K562 (cell line): ENCODE data around the gene ARPC2. TPM values are rescaled to one million over a fixed set of nuclear protein-coding genes. Genes with fewer than 3 reads are reported as not detected.

ENCODE experiments used
- CEBPG ChIP-seq, 3 experiments: fragments of 200-800 bp in 1 of 3; sonication (Bioruptor generic) in 1 of 3; sonication (generic) in 1 of 3; formaldehyde crosslinking in 1 of 3; IDR thresholded peaks in 2 of 3; conservative IDR thresholded peaks in 1 of 3; 2 replicates each; pipeline versions ENCODE4 v1.6.1 to v1.8.0; 2016 to 2022; ENCODE audit warnings: missing compliant biosample characterization in 2 of 3, missing genetic modification characterization in 2 of 3, mild to moderate bottlenecking in 1 of 3, missing genetic modification reagents in 1 of 3
- E2F8 ChIP-seq: fragments of 450-650 bp; IDR thresholded peaks from 2 replicates; pipeline ENCODE4 v1.7.1; 2018; ENCODE audit warnings: mild to moderate bottlenecking, low read depth; ENCODE audit not compliant: partially characterized antibody
- FOXK2 ChIP-seq, 2 experiments: fragments of 450-650 bp; IDR thresholded peaks in 1 of 2; conservative IDR thresholded peaks in 1 of 2; 2 replicates each; pipeline ENCODE4 v1.6.1; 2016; ENCODE audit warnings: low read depth in 2 of 2, mild to moderate bottlenecking in 1 of 2
- MNT ChIP-seq, 2 experiments: fragments of 450-650 bp; conservative IDR thresholded peaks; 2 replicates each; pipeline ENCODE4 v1.6.1; 2017; ENCODE audit warnings: mild to moderate bottlenecking in 2 of 2, moderate library complexity in 2 of 2
- NFIC ChIP-seq: fragments of 450-650 bp; IDR thresholded peaks from 2 replicates; pipeline ENCODE4 v1.6.1; 2017; ENCODE audit warnings: mild to moderate bottlenecking, inconsistent platforms
- RAD21 ChIP-seq, 2 experiments: fragments of 250-450 bp in 1 of 2; fragments of 450-650 bp in 1 of 2; sonication (Bioruptor Pico) in 1 of 2; formaldehyde crosslinking in 1 of 2; IDR thresholded peaks in 1 of 2; conservative IDR thresholded peaks in 1 of 2; 2 replicates each; pipeline versions ENCODE4 v1.4.0 to v1.8.0; 2020 to 2022; ENCODE audit warnings: mild to moderate bottlenecking in 2 of 2, moderate library complexity in 1 of 2
- SIN3A ChIP-seq, 2 experiments: fragments of 150-350 bp in 1 of 2; IDR thresholded peaks; 2 replicates each; pipeline ENCODE4 v1.6.1; 2011 to 2016; ENCODE audit warnings: borderline replicate concordance in 2 of 2, low read depth in 2 of 2, low read length in 2 of 2, mild to moderate bottlenecking in 2 of 2, moderate library complexity in 2 of 2; ENCODE audit not compliant: control insufficient read depth in 1 of 2
- VEZF1 ChIP-seq: fragments of 200-800 bp; sonication (Bioruptor generic); IDR thresholded peaks from 2 replicates; pipeline ENCODE4 v1.6.1; 2017; ENCODE audit warnings: missing genetic modification characterization, missing compliant biosample characterization
- ZBTB8A ChIP-seq: fragments of 450-650 bp; IDR thresholded peaks from 2 replicates; pipeline ENCODE4 v1.6.1; 2018; ENCODE audit warnings: mild to moderate bottlenecking, moderate library complexity; ENCODE audit not compliant: partially characterized antibody
- ZNF444 ChIP-seq: fragments of 250-450 bp; sonication (Bioruptor Pico); IDR thresholded peaks from 2 replicates; pipeline ENCODE4 v1.4.0; 2020; ENCODE audit warnings: mild to moderate bottlenecking, moderate library complexity
- ZNF75A ChIP-seq: fragments of 450-650 bp; formaldehyde crosslinking; IDR thresholded peaks from 2 replicates; pipeline ENCODE4 v1.4.0; 2020; ENCODE audit warnings: mild to moderate bottlenecking
- polyA plus RNA-seq, 8 experiments: library from polyadenylated mRNA; depleted of rRNA in 4 of 8; stranded (reverse) in 5 of 8; unstranded in 3 of 8; fragments of >200 nt; fragmentation: Nextera tagmentation in 2 of 8; fragmentation: Illumina TruSeq in 1 of 8; extraction: Ambion mirVana in 2 of 8; extraction: Trizol in 1 of 8; gene quantifications; 2 replicates each; pipeline versions ENCODE4 v1.2.1 to v1.2.3, GENCODE V29; 2011 to 2014; ENCODE audit warnings: inconsistent platforms in 1 of 8, missing spikeins in 1 of 8
- total RNA-seq, 7 experiments: library from RNA; depleted of rRNA in 6 of 7; stranded (reverse); fragments of >200 nt in 6 of 7; fragmentation: Illumina TruSeq in 2 of 7; extraction: Trizol in 2 of 7; gene quantifications; 2 replicates each; pipeline versions ENCODE4 v1.2.1 to v1.2.3, GENCODE V29; 2011 to 2021; ENCODE audit warnings: low replicate concordance in 1 of 7
- TF ChIP-seq, protein P1 (sequence below): fragments of 250-450 bp; sonication (Bioruptor Pico); IDR thresholded peaks from 2 replicates; pipeline ENCODE4 v1.5.0; 2021; ENCODE audit warnings: mild to moderate bottlenecking, moderate library complexity

The ARPC2 gene
- total and polyA plus RNA-seq, 9 of the 15 experiments (the other 6 are each of a cell fraction or from before 2014, with no cell fraction given): 81.9 to 187 (median 103) TPM

DNA sequence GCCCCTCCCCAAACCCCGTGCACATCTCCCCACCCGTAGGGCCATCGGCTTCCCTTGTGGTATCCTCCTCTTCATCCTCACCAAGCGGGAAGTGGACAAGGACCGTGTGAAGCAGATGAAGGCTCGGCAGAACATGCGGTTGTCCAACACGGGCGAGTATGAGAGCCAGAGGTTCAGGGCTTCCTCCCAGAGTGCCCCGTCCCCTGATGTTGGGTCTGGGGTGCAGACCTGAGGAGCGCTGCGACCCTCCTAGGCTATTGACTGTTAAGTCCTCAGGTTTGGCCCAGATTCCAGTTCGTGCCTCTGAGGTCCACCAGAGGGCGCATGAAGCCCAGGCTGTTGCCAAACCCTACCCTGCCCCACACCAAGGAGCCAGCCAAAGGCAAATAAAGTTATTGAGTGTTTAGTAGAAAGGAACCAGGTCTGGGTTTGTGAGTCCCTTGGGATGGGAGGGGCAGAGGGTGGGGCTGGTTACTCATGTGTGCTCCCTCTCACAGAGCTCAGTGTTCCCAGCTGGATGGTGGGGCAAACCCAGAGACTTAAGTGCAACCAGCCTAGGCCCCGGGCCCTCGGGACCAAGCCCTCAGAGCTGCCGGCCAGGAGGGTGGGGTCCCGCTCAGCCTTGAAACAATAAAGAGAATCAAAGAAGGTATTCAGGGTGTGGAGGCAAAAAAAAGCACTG, 55.7 kb downstream of the ARPC2 start (continued):
- TF ChIP-seq VEZF1 (CRISPR knock-in tag) (peak; percentile 51), RAD21 (CRISPR knock-in tag; conservative IDR thresholded peaks at IDR 0.05 in 1 of 2, IDR thresholded peaks at IDR 0.05 in 1 of 2) (peak; percentile 67 to 78), SIN3A (IDR thresholded peaks at IDR 0.05; ENCODE audit: borderline replicate concordance in 2 of 2, control insufficient read depth in 1 of 2, low read depth in 2 of 2, low read length in 2 of 2) (0 out of 4 replicates have a peak, but pooled peaks of 1 of the 2 experiments have one; percentile 47), FOXK2 (conservative IDR thresholded peaks at IDR 0.05 in 1 of 2, IDR thresholded peaks at IDR 0.05 in 1 of 2; ENCODE audit: low read depth in 2 of 2) (peak in 1 of 2 experiments; percentile 30; a peak in 1 of 4 replicates), ZNF75A (CRISPR knock-in tag) (no peak), MNT (conservative IDR thresholded peaks at IDR 0.05) (peak in 1 of 2 experiments; percentile 49; a peak in 1 of 4 replicates), ZNF444 (CRISPR knock-in tag) (no peak), NFIC (peak; percentile 63), E2F8 (peak; percentile 52), CEBPG (CRISPR knock-in tag; IDR thresholded peaks at IDR 0.05) (0 out of 2 replicates have a peak, but pooled peaks have one; percentile 17), CEBPG (tag; conservative IDR thresholded peaks at IDR 0.05 in 1 of 2, IDR thresholded peaks at IDR 0.05 in 1 of 2) (no peak), ZBTB8A (no peak)
- TF ChIP-seq, protein P1, sequence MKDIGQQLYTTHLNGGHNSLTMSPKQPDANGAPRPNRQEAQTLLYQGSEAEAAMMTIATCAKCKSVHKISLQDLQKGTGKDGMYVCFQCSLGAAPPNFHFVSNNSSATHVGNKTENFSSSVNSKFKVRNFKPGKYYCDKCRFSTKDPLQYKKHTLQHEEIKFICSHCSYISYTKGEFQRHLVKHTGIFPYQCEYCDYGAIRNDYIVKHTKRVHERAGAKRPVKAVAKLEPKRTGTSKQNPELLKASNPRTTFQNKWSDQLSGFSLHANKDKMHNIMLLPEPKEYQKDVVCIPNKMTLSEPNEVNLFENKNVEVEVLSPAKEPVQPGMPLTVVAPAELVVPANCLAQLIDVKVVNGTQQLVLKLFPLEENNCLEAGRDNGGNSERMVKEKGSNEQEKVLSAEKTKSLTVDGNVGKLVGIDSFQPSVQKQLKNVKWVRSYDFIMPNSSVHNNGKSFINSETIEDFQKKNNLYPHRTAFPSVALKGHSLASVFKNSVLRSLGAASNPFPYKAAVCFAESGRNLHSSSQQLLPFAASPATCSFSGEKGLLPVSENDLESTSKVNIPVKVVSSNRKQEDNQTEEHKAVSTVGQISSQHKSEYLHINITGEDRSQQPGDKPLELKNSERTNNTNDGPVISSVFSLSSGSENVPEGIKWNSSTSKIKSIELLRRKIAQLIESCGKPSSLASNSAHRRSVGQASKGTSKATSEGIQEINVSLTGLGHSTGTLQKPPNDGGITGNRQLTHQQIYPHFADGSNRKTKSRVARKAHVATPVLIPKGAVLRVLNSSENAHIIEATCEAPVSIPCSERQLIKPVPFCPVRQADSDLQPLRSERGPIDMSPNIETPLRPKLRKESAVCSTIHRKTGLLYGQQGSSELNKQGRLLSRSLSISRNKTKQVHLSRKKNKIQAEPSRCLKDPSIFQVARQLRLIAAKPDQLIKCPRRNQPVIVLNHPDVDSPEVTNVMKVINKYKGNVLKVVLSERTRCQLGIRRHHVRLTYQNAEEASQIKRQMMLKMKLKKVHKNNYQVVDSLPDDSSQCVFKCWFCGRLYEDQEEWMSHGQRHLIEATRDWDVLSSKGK (CRISPR knock-in tag): no peak
